HCT116 (cell line): ENCODE results near the gene CIDEA. TPM values are rescaled to one million over a fixed set of nuclear protein-coding genes. Genes with fewer than 3 reads are reported as not detected.

Experiments used
- ATAC-seq: fragments of 200-7000 bp; cut with Tn5 transposase; 2 replicates; pipeline ENCODE4 v1.9.1; 2020; ENCODE audit warnings: mild to moderate bottlenecking, moderate library complexity
- BruUV-seq: library from RNA; stranded (reverse); fragments of 400-500 nt; replicated peaks from 2 replicates; lab custom pipeline; 2021; lab: Mats Ljungman, UMichigan
- CTCF ChIA-PET: fragments of 300-600 bp; sonication (Branson Sonifier 250); formaldehyde crosslinking; loops from one replicate; lab custom pipeline; 2021; ENCODE audit warnings: antibody characterized with exemption; lab: Charles Lee
- POLR2A ChIA-PET: fragments of 300-600, 350-600 bp; sonication (Branson Sonifier 250); formaldehyde crosslinking; loops from one replicate; lab custom pipeline; 2021; ENCODE audit warnings: antibody characterized with exemption; lab: Charles Lee
- RAD21 ChIA-PET, 2 experiments: fragments of 300-600 bp; sonication (Branson Sonifier 250); formaldehyde crosslinking; loops; one replicate each; lab custom pipeline; 2023; ENCODE audit warnings: low total read pairs in 2 of 2; ENCODE audit not compliant: uncharacterized antibody in 2 of 2, unreplicated experiment in 2 of 2, low non-redundant PET in 1 of 2; lab: Charles Lee
- DNase-seq: peaks from one replicate; pipeline ENCODE4 v3.0.0-alpha.2; 2010; ENCODE audit warnings: low read depth, low spot score
- H2AFZ ChIP-seq: fragments of 200-600 bp; shearing (Covaris generic), sonication (generic); 2 replicates; pipeline ENCODE4 v1.6.1; 2017; ENCODE audit warnings: low read depth, mixed run types, mixed read lengths, antibody characterized with exemption, low read length; ENCODE audit not compliant: poor library complexity, severe bottlenecking
- H3K27ac ChIP-seq: 2 replicates; pipeline ENCODE4 v1.5.1; 2012; ENCODE audit warnings: low read depth, low read length
- H3K27me3 ChIP-seq: fragments of 200-600 bp; sonication (generic); 2 replicates; pipeline ENCODE4 v1.6.1; 2016; ENCODE audit warnings: mixed run types, low read length, mixed read lengths; ENCODE audit not compliant: insufficient read depth
- H3K36me3 ChIP-seq, 2 experiments: fragments of 200-500 bp in 1 of 2; fragments of 200-600 bp in 1 of 2; sonication (Bioruptor generic) in 1 of 2; sonication (generic) in 1 of 2; 2 replicates each; pipeline versions ENCODE4 v1.5.1 to v1.6.1; 2014 to 2016; ENCODE audit warnings: low read length in 2 of 2, inconsistent platforms in 1 of 2, mixed read lengths in 1 of 2, mixed run types in 1 of 2; ENCODE audit not compliant: insufficient read depth in 2 of 2, control insufficient read depth in 1 of 2
- H3K4me1 ChIP-seq, 2 experiments: fragments of 200-600 bp in 1 of 2; sonication (generic) in 1 of 2; 2 replicates each; pipeline versions ENCODE4 v1.5.1 to v1.6.1; 2012 to 2017; ENCODE audit warnings: low read length in 2 of 2, inconsistent platforms in 1 of 2, mild to moderate bottlenecking in 1 of 2, mixed read lengths in 1 of 2, mixed run types in 1 of 2, moderate library complexity in 1 of 2; ENCODE audit not compliant: insufficient read depth in 2 of 2, control insufficient read depth in 1 of 2
- H3K4me2 ChIP-seq: fragments of 200-600 bp; sonication (generic); 2 replicates; pipeline ENCODE4 v1.6.1; 2017; ENCODE audit warnings: mixed run types, low read length, mixed read lengths
- H3K4me3 ChIP-seq, 2 experiments: fragments of 200-600 bp in 1 of 2; sonication (generic) in 1 of 2; replicated peaks in 1 of 2; 2 replicates each; pipeline ENCODE4 v1.5.1; 2011 to 2016; ENCODE audit warnings: low read length in 2 of 2, control low read depth in 1 of 2, low read depth in 1 of 2, mild to moderate bottlenecking in 1 of 2, mixed read lengths in 1 of 2, mixed run types in 1 of 2
- H3K79me2 ChIP-seq: fragments of 200-600 bp; sonication (generic); 2 replicates; pipeline ENCODE4 v1.6.1; 2017; ENCODE audit warnings: mild to moderate bottlenecking, mixed run types, low read length, moderate library complexity, mixed read lengths; ENCODE audit not compliant: insufficient read depth
- H3K9ac ChIP-seq: fragments of 200-600 bp; sonication (generic); 2 replicates; pipeline ENCODE4 v1.6.1; 2016; ENCODE audit warnings: low read length, mixed read lengths
- H3K9me2 ChIP-seq: fragments of 200-600 bp; sonication (generic), shearing (Covaris generic); 2 replicates; pipeline ENCODE4 v1.6.1; 2017; ENCODE audit warnings: mixed run types, mild to moderate bottlenecking, moderate library complexity; ENCODE audit not compliant: insufficient read depth
- H3K9me3 ChIP-seq, 2 experiments: fragments of 200-500 bp in 1 of 2; fragments of 200-600 bp in 1 of 2; sonication (Bioruptor generic) in 1 of 2; sonication (generic) in 1 of 2; 2 replicates each; pipeline ENCODE4 v1.6.1; 2014 to 2017; ENCODE audit warnings: low read length in 2 of 2, mixed read lengths in 2 of 2, inconsistent platforms in 1 of 2, low read depth in 1 of 2, mild to moderate bottlenecking in 1 of 2, mixed run types in 1 of 2, moderate library complexity in 1 of 2; ENCODE audit not compliant: control insufficient read depth in 1 of 2, insufficient read depth in 1 of 2
- H4K20me1 ChIP-seq: fragments of 200-600 bp; sonication (generic), shearing (Covaris generic); 2 replicates; pipeline ENCODE4 v1.6.1; 2017; ENCODE audit warnings: mixed run types, mild to moderate bottlenecking, moderate library complexity; ENCODE audit not compliant: insufficient read depth
- CEBPB ChIP-seq: IDR thresholded peaks from 2 replicates; pipeline ENCODE4 v1.6.1; 2012; ENCODE audit warnings: low read depth
- FOSL1 ChIP-seq: IDR thresholded peaks from 2 replicates; pipeline ENCODE4 v1.6.1; 2012; ENCODE audit warnings: low read depth
- JUND ChIP-seq: IDR thresholded peaks from 2 replicates; pipeline ENCODE4 v1.6.1; 2012
- POLR2A ChIP-seq: IDR thresholded peaks from 2 replicates; pipeline ENCODE4 v1.7.0; 2011; ENCODE audit warnings: borderline replicate concordance; ENCODE audit not compliant: insufficient read depth, insufficient read length; ENCODE audit errors: extremely low read depth
- RAD21 ChIP-seq: IDR thresholded peaks from 2 replicates; pipeline ENCODE4 v1.6.1; 2012; ENCODE audit warnings: low read depth, mild to moderate bottlenecking
- SRF ChIP-seq: IDR thresholded peaks from 2 replicates; pipeline ENCODE4 v1.6.1; 2012; ENCODE audit warnings: low read depth
- YY1 ChIP-seq: IDR thresholded peaks from 2 replicates; pipeline ENCODE4 v1.6.1; 2011; ENCODE audit warnings: low read length, low read depth, moderate library complexity, mild to moderate bottlenecking; ENCODE audit not compliant: insufficient replicate concordance; ENCODE audit errors: extremely low read depth
- intact Hi-C: fragments of 100-400 bp; cut with micrococcal nuclease; formaldehyde crosslinking; loops from 2 replicates; pipeline ENCODE4 v1.10.0; 2022
- total RNA-seq: library from RNA; stranded (reverse); gene quantifications from one replicate; pipeline ENCODE4 v1.2.1, GENCODE V29; 2021; ENCODE audit not compliant: unreplicated experiment
- TF ChIP-seq, protein P1 (sequence below): IDR thresholded peaks from 2 replicates; pipeline ENCODE4 v1.6.1; 2012
- TF ChIP-seq, protein P2 (sequence below), 3 experiments: fragments of 200-600 bp in 1 of 3; sonication (generic) in 1 of 3; IDR thresholded peaks in 2 of 3; conservative IDR thresholded peaks in 1 of 3; 2 replicates each; pipeline ENCODE4 v1.5.1; 2012 to 2017; ENCODE audit warnings: low read depth in 2 of 3, low read length in 2 of 3, antibody characterized with exemption in 1 of 3, borderline replicate concordance in 1 of 3, control low read depth in 1 of 3, mild to moderate bottlenecking in 1 of 3, mixed read lengths in 1 of 3, mixed run types in 1 of 3, moderate library complexity in 1 of 3; ENCODE audit not compliant: insufficient read depth in 1 of 3
- TF ChIP-seq, protein P3 (sequence below): IDR thresholded peaks from 2 replicates; pipeline ENCODE4 v1.6.1; 2012; ENCODE audit warnings: low read depth

CIDEA gene
- total RNA-seq, 1 experiment from 2014 or later: not detected

DNA sequence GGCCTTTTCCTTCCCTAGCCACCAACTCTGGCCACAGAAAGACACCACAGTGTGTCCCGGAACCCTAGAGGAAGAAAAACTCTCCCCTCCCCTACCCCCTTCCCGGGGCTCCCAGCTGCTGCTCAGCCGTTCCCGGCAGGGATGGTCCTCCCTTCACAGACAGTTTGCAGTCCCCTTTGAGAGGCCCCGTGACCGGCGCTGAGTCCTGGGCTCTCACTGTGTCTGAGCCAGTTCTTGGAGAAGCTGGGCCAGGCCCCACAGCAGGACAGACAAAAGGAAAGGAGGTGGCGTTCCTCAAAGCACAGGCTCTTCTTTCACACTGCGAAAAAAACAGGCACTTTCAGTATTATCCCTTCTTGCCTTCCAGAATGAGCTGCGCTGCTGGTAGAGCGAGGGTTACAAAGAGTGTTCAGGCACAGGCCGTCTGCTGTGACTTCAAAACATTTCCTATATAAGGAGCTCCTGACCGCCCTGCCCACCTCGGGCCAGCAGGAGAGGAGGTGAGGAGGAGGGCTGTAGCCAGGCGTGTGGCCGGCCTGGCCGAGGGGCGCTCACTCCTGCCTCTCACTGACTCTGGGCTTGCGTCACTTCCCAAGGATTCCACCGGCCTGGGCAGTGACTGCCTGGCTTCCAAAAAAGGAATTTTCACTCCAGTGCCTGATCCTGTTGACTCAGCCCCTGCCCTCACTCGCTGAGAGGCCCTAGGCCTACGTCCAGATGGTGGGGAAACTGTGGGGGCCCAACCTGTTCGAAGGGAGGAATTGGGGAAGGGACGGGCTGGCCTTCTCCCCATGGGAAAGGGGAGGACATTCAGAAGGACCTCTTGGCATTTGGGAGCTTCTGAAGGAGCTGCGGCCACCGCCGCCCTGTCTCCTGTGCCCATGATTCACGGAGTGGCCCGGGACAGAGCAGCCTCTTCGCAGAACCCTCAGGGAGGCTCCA lies 24.9 kb downstream of the CIDEA start:
- POLR2A ChIA-PET: no interaction called here
- CTCF ChIA-PET: interaction anchor here (1.2 to 2.6 kb wide), 6 partner anchors 7 to 116 kb away, joined by 3 to 13 read pairs (median 3); no protein-coding TSS in a partner anchor
- Histone ChIP-seq H3K4me3 (no peak overlapping the region), H3K36me3 (no peaks in the 10 kb centered on the region), H3K4me1 (peaks cover 9 to 28% of the 10 kb centered on the region in 2 experiments; a peak in 3 of 4 replicates), H3K79me2 (no peaks in the 10 kb centered on the region), H3K4me2 (no peak overlapping the region), H3K27me3 (no peaks in the 10 kb centered on the region), H3K9me3 (no peaks in the 10 kb centered on the region), H3K27ac (no peak overlapping the region), H3K9me2 (no peaks in the 10 kb centered on the region), H4K20me1 (no peaks in the 10 kb centered on the region), H2AFZ (no peak overlapping the region), H3K9ac (no peak overlapping the region)
- ATAC-seq (no peak), DNase-seq (no peak)
- intact Hi-C loops: no loop called here
- BruUV-seq: no TSS peak
- TF ChIP-seq YY1 (no peak), FOSL1 (no peak), POLR2A (no peak), RAD21 (no peak), CEBPB (no peak), JUND (no peak), SRF (no peak)
- TF ChIP-seq, protein P1, sequence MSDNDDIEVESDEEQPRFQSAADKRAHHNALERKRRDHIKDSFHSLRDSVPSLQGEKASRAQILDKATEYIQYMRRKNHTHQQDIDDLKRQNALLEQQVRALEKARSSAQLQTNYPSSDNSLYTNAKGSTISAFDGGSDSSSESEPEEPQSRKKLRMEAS: no peak
- TF ChIP-seq, protein P2, sequence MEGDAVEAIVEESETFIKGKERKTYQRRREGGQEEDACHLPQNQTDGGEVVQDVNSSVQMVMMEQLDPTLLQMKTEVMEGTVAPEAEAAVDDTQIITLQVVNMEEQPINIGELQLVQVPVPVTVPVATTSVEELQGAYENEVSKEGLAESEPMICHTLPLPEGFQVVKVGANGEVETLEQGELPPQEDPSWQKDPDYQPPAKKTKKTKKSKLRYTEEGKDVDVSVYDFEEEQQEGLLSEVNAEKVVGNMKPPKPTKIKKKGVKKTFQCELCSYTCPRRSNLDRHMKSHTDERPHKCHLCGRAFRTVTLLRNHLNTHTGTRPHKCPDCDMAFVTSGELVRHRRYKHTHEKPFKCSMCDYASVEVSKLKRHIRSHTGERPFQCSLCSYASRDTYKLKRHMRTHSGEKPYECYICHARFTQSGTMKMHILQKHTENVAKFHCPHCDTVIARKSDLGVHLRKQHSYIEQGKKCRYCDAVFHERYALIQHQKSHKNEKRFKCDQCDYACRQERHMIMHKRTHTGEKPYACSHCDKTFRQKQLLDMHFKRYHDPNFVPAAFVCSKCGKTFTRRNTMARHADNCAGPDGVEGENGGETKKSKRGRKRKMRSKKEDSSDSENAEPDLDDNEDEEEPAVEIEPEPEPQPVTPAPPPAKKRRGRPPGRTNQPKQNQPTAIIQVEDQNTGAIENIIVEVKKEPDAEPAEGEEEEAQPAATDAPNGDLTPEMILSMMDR (IDR thresholded peaks at IDR 0.05 in 2 of 3, conservative IDR thresholded peaks at IDR 0.05 in 1 of 3; ENCODE audit: borderline replicate concordance in 1 of 3, insufficient read depth in 1 of 3, low read depth in 2 of 3, low read length in 2 of 3): no peak
- TF ChIP-seq, protein P3, sequence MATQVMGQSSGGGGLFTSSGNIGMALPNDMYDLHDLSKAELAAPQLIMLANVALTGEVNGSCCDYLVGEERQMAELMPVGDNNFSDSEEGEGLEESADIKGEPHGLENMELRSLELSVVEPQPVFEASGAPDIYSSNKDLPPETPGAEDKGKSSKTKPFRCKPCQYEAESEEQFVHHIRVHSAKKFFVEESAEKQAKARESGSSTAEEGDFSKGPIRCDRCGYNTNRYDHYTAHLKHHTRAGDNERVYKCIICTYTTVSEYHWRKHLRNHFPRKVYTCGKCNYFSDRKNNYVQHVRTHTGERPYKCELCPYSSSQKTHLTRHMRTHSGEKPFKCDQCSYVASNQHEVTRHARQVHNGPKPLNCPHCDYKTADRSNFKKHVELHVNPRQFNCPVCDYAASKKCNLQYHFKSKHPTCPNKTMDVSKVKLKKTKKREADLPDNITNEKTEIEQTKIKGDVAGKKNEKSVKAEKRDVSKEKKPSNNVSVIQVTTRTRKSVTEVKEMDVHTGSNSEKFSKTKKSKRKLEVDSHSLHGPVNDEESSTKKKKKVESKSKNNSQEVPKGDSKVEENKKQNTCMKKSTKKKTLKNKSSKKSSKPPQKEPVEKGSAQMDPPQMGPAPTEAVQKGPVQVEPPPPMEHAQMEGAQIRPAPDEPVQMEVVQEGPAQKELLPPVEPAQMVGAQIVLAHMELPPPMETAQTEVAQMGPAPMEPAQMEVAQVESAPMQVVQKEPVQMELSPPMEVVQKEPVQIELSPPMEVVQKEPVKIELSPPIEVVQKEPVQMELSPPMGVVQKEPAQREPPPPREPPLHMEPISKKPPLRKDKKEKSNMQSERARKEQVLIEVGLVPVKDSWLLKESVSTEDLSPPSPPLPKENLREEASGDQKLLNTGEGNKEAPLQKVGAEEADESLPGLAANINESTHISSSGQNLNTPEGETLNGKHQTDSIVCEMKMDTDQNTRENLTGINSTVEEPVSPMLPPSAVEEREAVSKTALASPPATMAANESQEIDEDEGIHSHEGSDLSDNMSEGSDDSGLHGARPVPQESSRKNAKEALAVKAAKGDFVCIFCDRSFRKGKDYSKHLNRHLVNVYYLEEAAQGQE: no peak
- RAD21 ChIA-PET: no interaction called here
